Liver (tissue), 9 donors: ENCODE measurements around the gene MID1. TPM values are rescaled to one million over a fixed set of nuclear protein-coding genes. Genes with fewer than 3 reads are reported as not detected.

ENCODE experiments used
- DNase-seq: peaks from one replicate; pipeline ENCODE4 v3.0.0-alpha.2; 2017; ENCODE audit warnings: low spot score
- H3K27ac ChIP-seq, 2 donors: one replicate each; pipeline ENCODE4 v1.7.0; 2013; ENCODE audit warnings: inconsistent platforms in 2 of 2, low read length in 2 of 2, control low read depth in 1 of 2, low read depth in 1 of 2, mild to moderate bottlenecking in 1 of 2
- H3K27me3 ChIP-seq, 4 donors: one replicate each; pipeline versions ENCODE4 v1.6.1 to v1.7.0; 2013; ENCODE audit warnings: low read length in 3 of 4, inconsistent platforms in 1 of 4, mild to moderate bottlenecking in 1 of 4, moderate library complexity in 1 of 4; ENCODE audit not compliant: control insufficient read depth in 4 of 4, insufficient read depth in 4 of 4
- H3K36me3 ChIP-seq, 4 donors: one replicate each; pipeline versions ENCODE4 v1.6.1 to v1.7.0; 2013; ENCODE audit warnings: low read length in 3 of 4, mild to moderate bottlenecking in 3 of 4, low read depth in 1 of 4, moderate library complexity in 1 of 4; ENCODE audit not compliant: control insufficient read depth in 4 of 4, insufficient read depth in 3 of 4
- H3K4me1 ChIP-seq, 4 donors: one replicate each; pipeline versions ENCODE4 v1.6.1 to v1.7.0; 2013; ENCODE audit warnings: low read length in 3 of 4, mild to moderate bottlenecking in 3 of 4, moderate library complexity in 1 of 4; ENCODE audit not compliant: control insufficient read depth in 4 of 4, insufficient read depth in 4 of 4
- H3K4me3 ChIP-seq, 3 donors: one replicate each; pipeline versions ENCODE4 v1.6.1 to v1.7.0; 2013; ENCODE audit warnings: low read length in 3 of 3, control low read depth in 1 of 3, low read depth in 1 of 3, mild to moderate bottlenecking in 1 of 3
- H3K9ac ChIP-seq, 2 donors: one replicate each; pipeline ENCODE4 v1.7.0; 2013; ENCODE audit warnings: low read length in 2 of 2, mild to moderate bottlenecking in 2 of 2, moderate library complexity in 2 of 2, control low read depth in 1 of 2, low read depth in 1 of 2
- H3K9me3 ChIP-seq, 4 donors: one replicate each; pipeline versions ENCODE4 v1.6.1 to v1.7.0; 2013; ENCODE audit warnings: low read length in 3 of 4; ENCODE audit not compliant: control insufficient read depth in 4 of 4
- ATF3 ChIP-seq: IDR thresholded peaks from 2 replicates; pipeline ENCODE4 v1.6.1; 2016; ENCODE audit warnings: antibody characterized with exemption
- CTCF ChIP-seq: fragments of 150-350 bp; IDR thresholded peaks from 2 replicates; pipeline ENCODE4 v1.5.1; 2017; ENCODE audit warnings: improper control_type of control experiment, low read depth, low read length; ENCODE audit not compliant: missing input control
- EGR1 ChIP-seq, 2 donors: IDR thresholded peaks; 2 replicates each; pipeline ENCODE4 v1.6.1; 2016 to 2018; ENCODE audit warnings: antibody characterized with exemption in 2 of 2, low read depth in 2 of 2
- FOXA1 ChIP-seq: IDR thresholded peaks from 2 replicates; pipeline ENCODE4 v1.6.1; 2016; ENCODE audit warnings: antibody characterized with exemption
- GABPA ChIP-seq, 2 donors: IDR thresholded peaks in 1 of 2; conservative IDR thresholded peaks in 1 of 2; 2 replicates each; pipeline ENCODE4 v1.6.1; 2016; ENCODE audit warnings: antibody characterized with exemption in 2 of 2, mild to moderate bottlenecking in 1 of 2, moderate library complexity in 1 of 2
- HNF4A ChIP-seq, 2 donors: conservative IDR thresholded peaks; 2 replicates each; pipeline ENCODE4 v1.6.1; 2016; ENCODE audit warnings: antibody characterized with exemption in 2 of 2, mild to moderate bottlenecking in 2 of 2
- HNF4G ChIP-seq: IDR thresholded peaks from 2 replicates; pipeline ENCODE4 v1.6.1; 2016; ENCODE audit warnings: antibody characterized with exemption
- MAX ChIP-seq: IDR thresholded peaks from 2 replicates; pipeline ENCODE4 v1.6.1; 2016; ENCODE audit warnings: antibody characterized with exemption
- NR2F2 ChIP-seq: IDR thresholded peaks from 2 replicates; pipeline ENCODE4 v1.6.1; 2016; ENCODE audit warnings: antibody characterized with exemption
- RAD21 ChIP-seq, 2 donors: IDR thresholded peaks; 2 replicates each; pipeline ENCODE4 v1.6.1; 2016; ENCODE audit warnings: antibody characterized with exemption in 2 of 2, mild to moderate bottlenecking in 2 of 2
- REST ChIP-seq: IDR thresholded peaks from 2 replicates; pipeline ENCODE4 v1.6.1; 2016; ENCODE audit warnings: antibody characterized with exemption, mild to moderate bottlenecking
- RXRA ChIP-seq, 2 donors: IDR thresholded peaks; 2 replicates each; pipeline ENCODE4 v1.6.1; 2017 to 2018; ENCODE audit warnings: antibody characterized with exemption in 2 of 2, mild to moderate bottlenecking in 1 of 2
- TAF1 ChIP-seq: conservative IDR thresholded peaks from 2 replicates; pipeline ENCODE4 v1.6.1; 2016; ENCODE audit warnings: antibody characterized with exemption, mild to moderate bottlenecking
- YY1 ChIP-seq: IDR thresholded peaks from 2 replicates; pipeline ENCODE4 v1.6.1; 2016; ENCODE audit warnings: antibody characterized with exemption, mild to moderate bottlenecking
- ZBTB33 ChIP-seq: IDR thresholded peaks from 2 replicates; pipeline ENCODE4 v1.6.1; 2016; ENCODE audit warnings: antibody characterized with exemption
- WGBS: extraction: QIAGEN DNeasy Blood & Tissue Kit; methylation state at CpG from one replicate; pipeline ENCODE4 v1.1.7; 2013; 5-methylcytosine and 5-hydroxymethylcytosine counted together
- polyA plus RNA-seq, 2 donors: library from polyadenylated mRNA; stranded (reverse) in 1 of 2; unstranded in 1 of 2; fragments of 200-250 nt in 1 of 2; fragments of >200 nt in 1 of 2; fragmentation: Nextera tagmentation in 1 of 2; extraction: Ambion mirVana in 1 of 2; gene quantifications; one replicate each; pipeline versions ENCODE4 v1.2.1 to v1.2.3, GENCODE V29; 2013 to 2015
- total RNA-seq, 2 donors: library from RNA; depleted of rRNA; stranded (reverse); fragments of >200 nt; gene quantifications; one replicate each; pipeline ENCODE4 v1.2.3, GENCODE V29; 2014
- donor health status: healthy.
- donor health status: healthy.
- donor health status: healthy.
- donor health status: healthy.
- donor health status: healthy.

Gene MID1
- total and polyA plus RNA-seq, 4 donors = 1.8 to 7.9 (median 4.2) TPM

- no peaks in the 10 kb centered on the region for H3K36me3 ChIP-seq
- no peak overlapping the region for H3K4me3 ChIP-seq
- no peak overlapping the region for H3K27ac ChIP-seq
- WGBS = 85% methylated on average over 2 of the region's 2 CpGs
- TF ChIP-seq CTCF (no peak), RXRA (IDR thresholded peaks at IDR 0.05) (no peak), MAX (no peak), EGR1 (IDR thresholded peaks at IDR 0.05; ENCODE audit: low read depth in 2 of 2) (no peak), NR2F2 (no peak), TAF1 (no peak), ZBTB33 (no peak), REST (no peak), ATF3 (no peak), FOXA1 (no peak), YY1 (no peak), HNF4A (conservative IDR thresholded peaks at IDR 0.05) (no peak), HNF4G (no peak), GABPA (IDR thresholded peaks at IDR 0.05 in 1 of 2, conservative IDR thresholded peaks at IDR 0.05 in 1 of 2) (no peak)
- DNase-seq = no peak
- H3K9ac ChIP-seq = no peak overlapping the region
- no peaks in the 10 kb centered on the region for H3K9me3 ChIP-seq
- H3K4me1 ChIP-seq = no peaks in the 10 kb centered on the region
- no peaks in the 10 kb centered on the region for H3K27me3 ChIP-seq
Measured at GRCh38 chrX:10502961-10503360, 117.4 kb downstream of the MID1 start.

- no peak for DNase-seq
- Histone ChIP-seq H3K4me3 (no peak overlapping the region), H3K27ac (no peak overlapping the region), H3K9ac (no peak overlapping the region), H3K9me3 (no peaks in the 10 kb centered on the region), H3K27me3 (no peaks in the 10 kb centered on the region), H3K4me1 (no peaks in the 10 kb centered on the region), H3K36me3 (no peaks in the 10 kb centered on the region)
- WGBS = 92% methylated on average over 6 of the region's 6 CpGs
- TF ChIP-seq HNF4A (conservative IDR thresholded peaks at IDR 0.05) (no peak), REST (no peak), RAD21 (IDR thresholded peaks at IDR 0.05) (no peak), RXRA (IDR thresholded peaks at IDR 0.05) (no peak), MAX (no peak), ATF3 (no peak), EGR1 (IDR thresholded peaks at IDR 0.05; ENCODE audit: low read depth in 2 of 2) (no peak), ZBTB33 (no peak), GABPA (IDR thresholded peaks at IDR 0.05 in 1 of 2, conservative IDR thresholded peaks at IDR 0.05 in 1 of 2) (no peak), YY1 (no peak)
Measured at GRCh38 chrX:10501611-10502010, 118.8 kb downstream of the MID1 start.
